IMR-90 (cell line): ENCODE data around the gene XRCC5. TPM values are rescaled to one million over a fixed set of nuclear protein-coding genes. Genes with fewer than 3 reads are reported as not detected.
A peak's percentile ranks its signal among the peaks of the same experiment; 100 is the strongest.

ENCODE experiments used
- ATAC-seq: fragments of 200-7000 bp; cut with Tn5 transposase; 2 replicates; pipeline ENCODE4 v1.9.1; 2020; ENCODE audit warnings: low read depth, mild to moderate bottlenecking, moderate library complexity
- BruUV-seq: library from RNA; stranded (reverse); fragments of 400-500 nt; replicated peaks from 2 replicates; lab custom pipeline; 2021; lab: Mats Ljungman, UMichigan
- CTCF ChIA-PET: fragments of 300-600 bp; formaldehyde crosslinking; extraction: SDS; loops from one replicate; lab custom pipeline; 2021; ENCODE audit warnings: antibody characterized with exemption; lab: Yijun Ruan, JAX
- POLR2A ChIA-PET: fragments of 300-600 bp; sonication (Branson Sonifier 250); formaldehyde crosslinking; loops from one replicate; lab custom pipeline; 2022; ENCODE audit warnings: antibody characterized with exemption; ENCODE audit not compliant: unreplicated experiment; lab: Charles Lee
- DNase-seq: peaks from one replicate; pipeline ENCODE4 v3.0.0; 2013
- H2AFZ ChIP-seq: replicated peaks from 2 replicates; pipeline ENCODE3; 2013; ENCODE audit warnings: low read length, mild to moderate bottlenecking; ENCODE audit not compliant: poor library complexity
- H2AK5ac ChIP-seq: 2 replicates; pipeline ENCODE4 v1.6.1; 2013; ENCODE audit warnings: low read depth, low read length, inconsistent platforms
- H2AK9ac ChIP-seq: replicated peaks from 2 replicates; pipeline ENCODE3; 2013; ENCODE audit warnings: mild to moderate bottlenecking, low read depth, low read length, moderate library complexity; ENCODE audit not compliant: poor library complexity
- H2BK120ac ChIP-seq: 2 replicates; pipeline ENCODE4 v1.6.1; 2013; ENCODE audit warnings: low read depth, low read length, inconsistent platforms
- H2BK15ac ChIP-seq: 3 replicates; pipeline ENCODE4 v1.6.1; 2013; ENCODE audit warnings: low read depth, low read length, inconsistent platforms
- H2BK20ac ChIP-seq: 2 replicates; pipeline ENCODE4 v1.6.1; 2013; ENCODE audit warnings: low read depth, mild to moderate bottlenecking, inconsistent platforms, low read length, moderate library complexity
- H2BK5ac ChIP-seq: 2 replicates; pipeline ENCODE4 v1.6.1; 2013; ENCODE audit warnings: mild to moderate bottlenecking, low read depth, low read length, inconsistent platforms; ENCODE audit not compliant: poor library complexity, severe bottlenecking
- H3K14ac ChIP-seq: replicated peaks from 2 replicates; pipeline ENCODE4 v1.6.1; 2013; ENCODE audit warnings: low read depth, low read length, inconsistent platforms
- H3K18ac ChIP-seq: 2 replicates; pipeline ENCODE4 v1.6.1; 2013; ENCODE audit warnings: low read depth, low read length, control low read depth
- H3K23ac ChIP-seq: 2 replicates; pipeline ENCODE4 v1.6.1; 2013; ENCODE audit warnings: low read depth, low read length, inconsistent platforms
- H3K27ac ChIP-seq: 2 replicates; pipeline ENCODE4 v1.5.1; 2013; ENCODE audit warnings: mild to moderate bottlenecking, control low read depth, low read length; ENCODE audit not compliant: insufficient read depth
- H3K27me3 ChIP-seq: 2 replicates; pipeline ENCODE4 v1.6.1; 2013; ENCODE audit warnings: low read length; ENCODE audit not compliant: control insufficient read depth, insufficient read depth
- H3K36me3 ChIP-seq: 2 replicates; pipeline ENCODE4 v1.6.1; 2013; ENCODE audit warnings: low read length, mixed read lengths; ENCODE audit not compliant: control insufficient read depth, insufficient read depth
- H3K4ac ChIP-seq: 2 replicates; pipeline ENCODE4 v1.6.1; 2013; ENCODE audit warnings: low read depth, low read length, inconsistent platforms
- H3K4me1 ChIP-seq: 2 replicates; pipeline ENCODE4 v1.6.1; 2013; ENCODE audit warnings: low read length, mixed read lengths; ENCODE audit not compliant: control insufficient read depth, insufficient read depth
- H3K4me2 ChIP-seq: 2 replicates; pipeline ENCODE4 v1.6.1; 2013; ENCODE audit warnings: low read depth, mild to moderate bottlenecking, control low read depth, low read length, moderate library complexity
- H3K4me3 ChIP-seq: 2 replicates; pipeline ENCODE4 v1.5.1; 2013; ENCODE audit warnings: low read depth, mild to moderate bottlenecking, control low read depth, low read length, moderate library complexity; ENCODE audit not compliant: insufficient read depth
- H3K56ac ChIP-seq: 2 replicates; pipeline ENCODE4 v1.6.1; 2013; ENCODE audit warnings: low read length, inconsistent platforms; ENCODE audit not compliant: insufficient read depth; ENCODE audit errors: extremely low read depth
- H3K79me1 ChIP-seq, 2 experiments: 2 replicates each; pipeline ENCODE4 v1.6.1; 2013; ENCODE audit warnings: low read length in 2 of 2, inconsistent platforms in 1 of 2, low read depth in 1 of 2
- H3K9ac ChIP-seq: 2 replicates; pipeline ENCODE4 v1.6.1; 2013; ENCODE audit warnings: low read depth, low read length, control low read depth
- H3K9me1 ChIP-seq: 2 replicates; pipeline ENCODE4 v1.6.1; 2013; ENCODE audit warnings: low read length, inconsistent platforms; ENCODE audit not compliant: insufficient read depth
- H3K9me3 ChIP-seq: 2 replicates; pipeline ENCODE4 v1.6.1; 2013; ENCODE audit warnings: low read length; ENCODE audit not compliant: control insufficient read depth, insufficient read depth
- H4K20me1 ChIP-seq: 2 replicates; pipeline ENCODE4 v1.6.1; 2013; ENCODE audit warnings: low read length, inconsistent platforms; ENCODE audit not compliant: insufficient read depth
- H4K5ac ChIP-seq: 2 replicates; pipeline ENCODE4 v1.6.1; 2013; ENCODE audit warnings: mild to moderate bottlenecking, low read depth, low read length, control low read depth
- H4K8ac ChIP-seq, 2 experiments: 2 replicates each; pipeline ENCODE4 v1.6.1; 2013; ENCODE audit warnings: low read depth in 2 of 2, low read length in 2 of 2, control low read depth in 1 of 2, inconsistent platforms in 1 of 2
- H4K91ac ChIP-seq: 2 replicates; pipeline ENCODE4 v1.6.1; 2013; ENCODE audit warnings: low read depth, low read length, inconsistent platforms; ENCODE audit not compliant: insufficient read depth
- BHLHE40 ChIP-seq: fragments of 150-350 bp; IDR thresholded peaks from 2 replicates; pipeline ENCODE4 v1.6.1; 2016; ENCODE audit warnings: mild to moderate bottlenecking, low read depth, low read length
- FOS ChIP-seq: fragments of 150-350 bp; IDR thresholded peaks from 2 replicates; pipeline ENCODE4 v1.6.1; 2016; ENCODE audit warnings: low read depth, low read length
- MAFK ChIP-seq: IDR thresholded peaks from 2 replicates; pipeline ENCODE4 v1.6.1; 2012; ENCODE audit warnings: low read depth, low read length, improper control_type of control experiment
- MAZ ChIP-seq: IDR thresholded peaks from 2 replicates; pipeline ENCODE4 v1.6.1; 2012; ENCODE audit warnings: low read depth, mild to moderate bottlenecking, low read length, improper control_type of control experiment, moderate library complexity, borderline replicate concordance
- MXI1 ChIP-seq: IDR thresholded peaks from 2 replicates; pipeline ENCODE4 v1.6.1; 2012; ENCODE audit warnings: low read depth, mild to moderate bottlenecking, low read length, moderate library complexity, borderline replicate concordance
- NFE2L2 ChIP-seq: fragments of 150-350 bp; IDR thresholded peaks from 2 replicates; pipeline ENCODE4 v1.6.1; 2016; ENCODE audit warnings: low read depth, mild to moderate bottlenecking, low read length
- POLR2A ChIP-seq: IDR thresholded peaks from 2 replicates; pipeline ENCODE4 v1.6.1; 2012; ENCODE audit warnings: mild to moderate bottlenecking, low read depth, low read length
- RCOR1 ChIP-seq: IDR thresholded peaks from 2 replicates; pipeline ENCODE4 v1.6.1; 2012; ENCODE audit warnings: mild to moderate bottlenecking, low read length, improper control_type of control experiment; ENCODE audit not compliant: insufficient replicate concordance
- SMC3 ChIP-seq: fragments of 150-350 bp; IDR thresholded peaks from 2 replicates; pipeline ENCODE4 v1.6.1; 2016; ENCODE audit warnings: low read depth, mild to moderate bottlenecking, antibody characterized with exemption, low read length, moderate library complexity
- USF2 ChIP-seq: fragments of 150-350 bp; IDR thresholded peaks from 2 replicates; pipeline ENCODE4 v1.6.1; 2017; ENCODE audit warnings: mild to moderate bottlenecking, antibody characterized with exemption, low read length, low read depth
- WGBS, 2 experiments: methylation state at CpG; one replicate each; pipeline versions ENCODE4 v1.1.5 to v1.1.7; 2013; ENCODE audit warnings: missing lambda C conversion rate in 2 of 2; ENCODE audit not compliant: insufficient read length in 1 of 2; ENCODE audit errors: extremely low coverage in 2 of 2; 5-methylcytosine and 5-hydroxymethylcytosine counted together
- dilution Hi-C: fragments of 300-500 bp; cut with HindIII; formaldehyde crosslinking; loops from one replicate; pipeline ENCODE4 v1.14.3; 2018; ENCODE audit warnings: low sequenced_read_pairs; ENCODE audit not compliant: unreplicated experiment
- in situ Hi-C: fragments of 300-500 bp; cut with MboI; formaldehyde crosslinking; loops from 3 replicates; pipeline ENCODE4 v1.14.3; 2019; ENCODE audit warnings: low sequenced_read_pairs, inconsistent platforms, mixed read lengths
- intact Hi-C: fragments of 100-400 bp; cut with micrococcal nuclease; formaldehyde crosslinking; loops from 2 replicates; pipeline ENCODE4 v1.10.0; 2022
- polyA plus RNA-seq, 3 experiments: library from polyadenylated mRNA; depleted of rRNA; stranded (reverse); fragments of >200 nt; gene quantifications; 2 replicates each; pipeline ENCODE4 v1.2.3, GENCODE V29; 2012; ENCODE audit warnings: low replicate concordance in 1 of 3
- total RNA-seq: library from RNA; depleted of rRNA; stranded (reverse); fragments of >200 nt; gene quantifications from 2 replicates; pipeline ENCODE4 v1.2.3, GENCODE V29; 2012

Gene XRCC5
- total and polyA plus RNA-seq, 2 of the 4 experiments (the other 2 are of a cell fraction) = 144 to 509 TPM

- H2AFZ ChIP-seq = no peak overlapping the region
- H3K4me3 ChIP-seq = no peak overlapping the region
- H4K5ac ChIP-seq = no peak overlapping the region
- H2BK15ac ChIP-seq = no peak overlapping the region
- H2BK20ac ChIP-seq = no peak overlapping the region
- no peak overlapping the region for H2AK5ac ChIP-seq
- ChIA-PET CTCF (no interaction called here), POLR2A (no interaction called here)
- H2BK120ac ChIP-seq = no peak overlapping the region
- no peak overlapping the region for H3K14ac ChIP-seq
- no peak overlapping the region for H3K4me2 ChIP-seq
- dilution Hi-C loops (no loop called here), in situ Hi-C loops (no loop called here), intact Hi-C loops (no loop called here)
- H3K18ac ChIP-seq = no peak overlapping the region
- H4K91ac ChIP-seq = no peak overlapping the region
- no peak overlapping the region for H2AK9ac ChIP-seq
- no peaks in the 10 kb centered on the region for H3K27me3 ChIP-seq
- H4K8ac ChIP-seq = no peak overlapping the region
- no peaks in the 10 kb centered on the region; the same call in none of the 2 replicates for H4K20me1 ChIP-seq
- H3K56ac ChIP-seq = no peak overlapping the region
- H2BK5ac ChIP-seq = no peak overlapping the region
- H3K9me1 ChIP-seq = peaks cover 7% of the 10 kb centered on the region; the same call in 1 of the 2 replicates
- peaks cover 46% of the 10 kb centered on the region for H3K36me3 ChIP-seq
- H3K9ac ChIP-seq = no peak overlapping the region
- no peak overlapping the region for H3K4ac ChIP-seq
- WGBS, 2 experiments = no CpG with 5 or more reads among the region's 1 CpG
- H3K4me1 ChIP-seq = no peaks in the 10 kb centered on the region
- ATAC-seq (no peak), DNase-seq (no peak)
- H3K79me1 ChIP-seq = peaks cover 26 to 52% of the 10 kb centered on the region in 2 experiments
- H3K27ac ChIP-seq = no peak overlapping the region
- peak overlapping the region; percentile 61; the same call in 1 of the 2 replicates for H3K23ac ChIP-seq
- no TSS peak for BruUV-seq
- H3K9me3 ChIP-seq = no peaks in the 10 kb centered on the region
- TF ChIP-seq BHLHE40 (no peak), POLR2A (no peak), USF2 (no peak), MAZ (no peak), MXI1 (no peak), NFE2L2 (no peak), SMC3 (no peak), MAFK (no peak), RCOR1 (no peak), FOS (no peak)
Observed at GRCh38 chr2:216159646-216160045, 50.5 kb downstream of the XRCC5 start.
